Caco-2 (cell line): ENCODE data around the gene ABCA3. TPM values are rescaled to one million over a fixed set of nuclear protein-coding genes. Genes with fewer than 3 reads are reported as not detected.

Experiments
- BruUV-seq: library from RNA; stranded (reverse); fragments of 400-500 nt; replicated peaks from 2 replicates; lab custom pipeline; 2021; lab: Mats Ljungman, UMichigan
- CTCF ChIA-PET: fragments of 300-600 bp; sonication (Branson Sonifier 250); formaldehyde crosslinking; loops from one replicate; lab custom pipeline; 2022; ENCODE audit warnings: antibody characterized with exemption; lab: Charles Lee
- POLR2A ChIA-PET: fragments of 300-600 bp; sonication (Branson Sonifier 250); formaldehyde crosslinking; loops from one replicate; lab custom pipeline; 2022; ENCODE audit warnings: antibody characterized with exemption; lab: Charles Lee
- DNase-seq, 2 experiments: peaks; one replicate each; pipeline versions ENCODE4 v3.0.0 to v3.0.0-alpha.2; 2020 to 2022
- H3K27me3 ChIP-seq: replicated peaks from 2 replicates; pipeline ENCODE4 v1.6.0; 2011; ENCODE audit warnings: low read length; ENCODE audit not compliant: control insufficient read depth, insufficient read depth
- H3K36me3 ChIP-seq: 2 replicates; pipeline ENCODE4 v1.5.1; 2011; ENCODE audit warnings: low read length; ENCODE audit not compliant: control insufficient read depth, insufficient read depth
- H3K4me1 ChIP-seq: fragments of 250-450 bp; sonication (Bioruptor Pico); 2 replicates; pipeline ENCODE4 v1.5.1; 2020; ENCODE audit warnings: mild to moderate bottlenecking
- H3K4me3 ChIP-seq: 2 replicates; pipeline ENCODE4 v1.5.1; 2011; ENCODE audit warnings: low read depth, mild to moderate bottlenecking, control low read depth, low read length
- H3K9me3 ChIP-seq: fragments of 250-450 bp; sonication (Bioruptor Pico); 2 replicates; pipeline ENCODE4 v1.5.1; 2020; ENCODE audit warnings: mild to moderate bottlenecking, moderate library complexity
- H3K27ac Mint-ChIP-seq: one replicate; pipeline ENCODE4 v1.8.0; 2022; ENCODE audit warnings: mixed read lengths; ENCODE audit not compliant: unreplicated experiment
- H3K27me3 Mint-ChIP-seq: one replicate; pipeline ENCODE4 v1.8.0; 2022; ENCODE audit warnings: mixed read lengths; ENCODE audit not compliant: insufficient read depth, unreplicated experiment
- H3K36me3 Mint-ChIP-seq: one replicate; pipeline ENCODE4 v1.8.0; 2022; ENCODE audit warnings: mild to moderate bottlenecking, mixed read lengths; ENCODE audit not compliant: insufficient read depth, unreplicated experiment
- H3K4me1 Mint-ChIP-seq: one replicate; pipeline ENCODE4 v1.8.0; 2022; ENCODE audit warnings: low read depth, mixed read lengths; ENCODE audit not compliant: unreplicated experiment
- H3K4me3 Mint-ChIP-seq: one replicate; pipeline ENCODE4 v1.8.0; 2022; ENCODE audit warnings: mild to moderate bottlenecking, moderate library complexity, mixed read lengths; ENCODE audit not compliant: unreplicated experiment
- H3K9me3 Mint-ChIP-seq: one replicate; pipeline ENCODE4 v1.8.0; 2022; ENCODE audit warnings: mixed read lengths; ENCODE audit not compliant: unreplicated experiment
- CTCF ChIP-seq, 2 experiments: fragments of 200-600 bp in 1 of 2; IDR thresholded peaks; 1 replicate in 1 of 2; 2 replicates in 1 of 2; pipeline versions ENCODE4 v1.5.1 to v1.8.0; 2011 to 2022; ENCODE audit warnings: antibody characterized with exemption in 1 of 2, control low read depth in 1 of 2, inconsistent platforms in 1 of 2, low read depth in 1 of 2, low read length in 1 of 2, mild to moderate bottlenecking in 1 of 2, moderate library complexity in 1 of 2; ENCODE audit not compliant: insufficient read depth in 1 of 2, severe bottlenecking in 1 of 2, unreplicated experiment in 1 of 2
- intact Hi-C: fragments of 100-400 bp; cut with micrococcal nuclease; formaldehyde crosslinking; loops from one replicate; pipeline ENCODE4 v1.10.0; 2022; ENCODE audit not compliant: unreplicated experiment
- total RNA-seq: library from RNA; stranded (reverse); gene quantifications from 2 replicates; pipeline ENCODE4 v1.2.3, GENCODE V29; 2022

ABCA3 gene
- total RNA-seq, 1 experiment from 2014 or later = 16.1 TPM

GRCh38 chr16:2298621-2299020, 41.9 kb downstream of the ABCA3 start:
- Mint-ChIP-seq H3K4me3 (no peak overlapping the region), H3K36me3 (no peaks in the 10 kb centered on the region), H3K27ac (no peak overlapping the region), H3K27me3 (no peaks in the 10 kb centered on the region), H3K4me1 (no peaks in the 10 kb centered on the region), H3K9me3 (no peaks in the 10 kb centered on the region)
- no peak for TF ChIP-seq CTCF (IDR thresholded peaks at IDR 0.05; ENCODE audit: insufficient read depth in 1 of 2, low read depth in 1 of 2, low read length in 1 of 2, severe bottlenecking in 1 of 2, unreplicated experiment in 1 of 2)
- ChIA-PET CTCF (no interaction called here), POLR2A (no interaction called here)
- no peak for DNase-seq
- Histone ChIP-seq H3K36me3 (no peaks in the 10 kb centered on the region), H3K9me3 (no peaks in the 10 kb centered on the region), H3K4me3 (no peak overlapping the region), H3K4me1 (no peaks in the 10 kb centered on the region), H3K27me3 (no peaks in the 10 kb centered on the region)
- intact Hi-C loops = no loop called here
- no TSS peak for BruUV-seq

GRCh38 chr16:2297506-2297860, 43.0 kb downstream of the ABCA3 start:
- intact Hi-C loops = no loop called here
- no peak overlapping the region for H3K27ac Mint-ChIP-seq
- Histone ChIP-seq H3K9me3 (no peaks in the 10 kb centered on the region), H3K27me3 (no peaks in the 10 kb centered on the region), H3K4me1 (no peaks in the 10 kb centered on the region), H3K4me3 (no peak overlapping the region), H3K36me3 (no peaks in the 10 kb centered on the region)
- DNase-seq = no peak
- H3K27me3 Mint-ChIP-seq = no peaks in the 10 kb centered on the region
- H3K4me3 Mint-ChIP-seq = no peak overlapping the region
- BruUV-seq = no TSS peak
- H3K9me3 Mint-ChIP-seq = no peaks in the 10 kb centered on the region
- TF ChIP-seq CTCF (IDR thresholded peaks at IDR 0.05; ENCODE audit: insufficient read depth in 1 of 2, low read depth in 1 of 2, low read length in 1 of 2, severe bottlenecking in 1 of 2, unreplicated experiment in 1 of 2) = no peak
- no peaks in the 10 kb centered on the region for H3K4me1 Mint-ChIP-seq
- POLR2A ChIA-PET = no interaction called here
- CTCF ChIA-PET = no interaction called here
- no peaks in the 10 kb centered on the region for H3K36me3 Mint-ChIP-seq

- Histone ChIP-seq H3K4me1 (no peaks in the 10 kb centered on the region), H3K27me3 (no peaks in the 10 kb centered on the region), H3K9me3 (no peaks in the 10 kb centered on the region), H3K36me3 (no peaks in the 10 kb centered on the region), H3K4me3 (no peak overlapping the region)
- BruUV-seq = no TSS peak
- Mint-ChIP-seq H3K4me3 (no peak overlapping the region), H3K27ac (no peak overlapping the region), H3K4me1 (no peaks in the 10 kb centered on the region), H3K27me3 (no peaks in the 10 kb centered on the region), H3K36me3 (no peaks in the 10 kb centered on the region), H3K9me3 (no peaks in the 10 kb centered on the region)
- ChIA-PET CTCF (no interaction called here), POLR2A (no interaction called here)
- TF ChIP-seq CTCF (IDR thresholded peaks at IDR 0.05; ENCODE audit: insufficient read depth in 1 of 2, low read depth in 1 of 2, low read length in 1 of 2, severe bottlenecking in 1 of 2, unreplicated experiment in 1 of 2) = no peak
- intact Hi-C loops = no loop called here
- peak; percentile 11 to 41 for DNase-seq
These were observed 43.6 kb downstream of the ABCA3 start for GRCh38 chr16:2296661-2297505.
